ENCODE measurements around the gene C1QTNF9B.
A peak's percentile ranks its signal among the peaks of the same experiment; 100 is the strongest.
"Not testable (repeated sequence)": the region's sequence is repeated elsewhere in the genome, so short reads cannot be mapped to it uniquely, and the experiment has no call there.

The C1QTNF9B gene

GRCh38 chr13:23889615-23890607 lies 7.4 kb downstream of the C1QTNF9B start:
- no peak for DNase-seq

- DNase-seq = peak; percentile 62 to 90
These were observed 8.4 kb downstream of the C1QTNF9B start, which contains the start of gene MIPEP for GRCh38 chr13:23888658-23889614. Gene MIPEP, minus strand, starts transcription at chr13:23889400. Its CDS starts 80 bp downstream, at chr13:23889320.

GRCh38 chr13:23884361-23884760 lies 12.9 kb downstream of the C1QTNF9B start:
- not testable (repeated sequence) for DNase-seq

- no peak for DNase-seq
These were observed 14.0 kb downstream of the C1QTNF9B start for GRCh38 chr13:23883255-23883654.

- DNase-seq = not testable (repeated sequence)
These were observed 15.9 kb downstream of the C1QTNF9B start for GRCh38 chr13:23881402-23881800.

- not testable (repeated sequence) for DNase-seq
These were observed 16.6 kb downstream of the C1QTNF9B start for GRCh38 chr13:23880493-23881401.

GRCh38 chr13:23877286-23877685 lies 20.0 kb downstream of the C1QTNF9B start:
- DNase-seq = no peak

GRCh38 chr13:23876265-23876664 lies 21.0 kb downstream of the C1QTNF9B start:
- no peak for DNase-seq

GRCh38 chr13:23871616-23872220 lies 25.6 kb downstream of the C1QTNF9B start:
- DNase-seq = no peak

GRCh38 chr13:23870356-23871140 lies 26.8 kb downstream of the C1QTNF9B start:
- no peak for DNase-seq

GRCh38 chr13:23868521-23868920 lies 28.8 kb downstream of the C1QTNF9B start:
- no peak for DNase-seq

- DNase-seq = no peak
These were observed 30.2 kb downstream of the C1QTNF9B start for GRCh38 chr13:23867027-23867491.

GRCh38 chr13:23866420-23867026 lies 30.8 kb downstream of the C1QTNF9B start:
- no peak for DNase-seq

GRCh38 chr13:23865906-23866305 lies 31.4 kb downstream of the C1QTNF9B start:
- DNase-seq = no peak

- DNase-seq = no peak
These were observed 32.3 kb downstream of the C1QTNF9B start for GRCh38 chr13:23865026-23865425.

GRCh38 chr13:23861310-23861709 lies 36.0 kb downstream of the C1QTNF9B start:
- no peak for DNase-seq

- no peak for DNase-seq
These were observed 37.4 kb downstream of the C1QTNF9B start for GRCh38 chr13:23859904-23860303.

GRCh38 chr13:23859455-23859854 lies 37.8 kb downstream of the C1QTNF9B start:
- DNase-seq = no peak

- no peak for DNase-seq
These were observed 38.8 kb downstream of the C1QTNF9B start for GRCh38 chr13:23858546-23858945.
